ENCODE results near the gene SLC7A6.

SLC7A6 gene

GRCh38 chr16:68236826-68237242 is 27.5 kb upstream of the SLC7A6 start:
- H3K36me3 ChIP-seq (ENCODE audit: insufficient read depth, low read length), result peaks cover 2% of the 10 kb centered on the region; the same call in 1 of the 2 replicates
- no peaks in the 10 kb centered on the region for H4K20me1 ChIP-seq (ENCODE audit: insufficient read depth, low read length)
- H3K9me3 ChIP-seq (ENCODE audit: low read length), result no peaks in the 10 kb centered on the region
- H3K79me2 ChIP-seq (ENCODE audit: insufficient read depth, low read length), result no peaks in the 10 kb centered on the region
- H3K4me2 ChIP-seq (ENCODE audit: low read length), result peak overlapping the region; percentile 92
- no peak for TF ChIP-seq EZH2 (IDR thresholded peaks at IDR 0.05; ENCODE audit: borderline replicate concordance, low read length)
- no peak for TF ChIP-seq CTCF (IDR thresholded peaks at IDR 0.05; ENCODE audit: low read length)
- no peaks in the 10 kb centered on the region for H3F3A ChIP-seq (ENCODE audit: insufficient read depth, low read length)
- H3K9ac ChIP-seq (ENCODE audit: low read length), result peak overlapping the region; percentile 81
- H3K27ac ChIP-seq (ENCODE audit: low read depth, low read length, poor library complexity, severe bottlenecking), result peak overlapping the region; percentile 71
- H3K4me1 ChIP-seq (ENCODE audit: insufficient read depth, low read length, severe bottlenecking), result peaks cover 36% of the 10 kb centered on the region
- H3K27me3 ChIP-seq (ENCODE audit: insufficient read depth, low read length), result no peaks in the 10 kb centered on the region
- H3K9me2 ChIP-seq (ENCODE audit: low read depth, low read length), result no peaks in the 10 kb centered on the region
- no peak overlapping the region for H2AFZ ChIP-seq (ENCODE audit: low read length)
- peak overlapping the region; percentile 78 for H3K4me3 ChIP-seq (ENCODE audit: low read depth, low read length, poor library complexity, severe bottlenecking)

- Histone ChIP-seq H3K27ac (ENCODE audit: low read depth, low read length, poor library complexity, severe bottlenecking) (peak overlapping the region; percentile 71), H3K9me2 (ENCODE audit: low read depth, low read length) (no peaks in the 10 kb centered on the region), H3K4me2 (ENCODE audit: low read length) (peak overlapping the region; percentile 92), H4K20me1 (ENCODE audit: insufficient read depth, low read length) (no peaks in the 10 kb centered on the region), H3F3A (ENCODE audit: insufficient read depth, low read length) (no peaks in the 10 kb centered on the region), H3K9me3 (ENCODE audit: low read length) (no peaks in the 10 kb centered on the region), H2AFZ (ENCODE audit: low read length) (no peak overlapping the region), H3K79me2 (ENCODE audit: insufficient read depth, low read length) (no peaks in the 10 kb centered on the region), H3K4me3 (ENCODE audit: low read depth, low read length, poor library complexity, severe bottlenecking) (peak overlapping the region; percentile 78), H3K4me1 (ENCODE audit: insufficient read depth, low read length, severe bottlenecking) (peaks cover 36% of the 10 kb centered on the region), H3K9ac (ENCODE audit: low read length) (peak overlapping the region; percentile 81), H3K27me3 (ENCODE audit: insufficient read depth, low read length) (no peaks in the 10 kb centered on the region), H3K36me3 (ENCODE audit: insufficient read depth, low read length) (no peaks in the 10 kb centered on the region)
- TF ChIP-seq EZH2 (IDR thresholded peaks at IDR 0.05; ENCODE audit: borderline replicate concordance, low read length) (no peak), CTCF (IDR thresholded peaks at IDR 0.05; ENCODE audit: low read length) (no peak)
These were observed 26.9 kb upstream of the SLC7A6 start for GRCh38 chr16:68237243-68238028.

- H4K20me1 ChIP-seq (ENCODE audit: insufficient read depth, low read length), result no peaks in the 10 kb centered on the region
- no peaks in the 10 kb centered on the region for H3F3A ChIP-seq (ENCODE audit: insufficient read depth, low read length)
- peak overlapping the region; percentile 78 for H3K4me3 ChIP-seq (ENCODE audit: low read depth, low read length, poor library complexity, severe bottlenecking)
- TF ChIP-seq CTCF (IDR thresholded peaks at IDR 0.05; ENCODE audit: low read length), result no peak
- no peak for TF ChIP-seq EZH2 (IDR thresholded peaks at IDR 0.05; ENCODE audit: borderline replicate concordance, low read length)
- H3K79me2 ChIP-seq (ENCODE audit: insufficient read depth, low read length), result no peaks in the 10 kb centered on the region
- peaks cover 36% of the 10 kb centered on the region for H3K4me1 ChIP-seq (ENCODE audit: insufficient read depth, low read length, severe bottlenecking)
- no peaks in the 10 kb centered on the region for H3K9me3 ChIP-seq (ENCODE audit: low read length)
- H3K9ac ChIP-seq (ENCODE audit: low read length), result peak overlapping the region; percentile 71
- no peaks in the 10 kb centered on the region for H3K9me2 ChIP-seq (ENCODE audit: low read depth, low read length)
- H3K27ac ChIP-seq (ENCODE audit: low read depth, low read length, poor library complexity, severe bottlenecking), result peak overlapping the region; percentile 58
- no peaks in the 10 kb centered on the region for H3K27me3 ChIP-seq (ENCODE audit: insufficient read depth, low read length)
- H2AFZ ChIP-seq (ENCODE audit: low read length), result no peak overlapping the region
- no peaks in the 10 kb centered on the region for H3K36me3 ChIP-seq (ENCODE audit: insufficient read depth, low read length)
- H3K4me2 ChIP-seq (ENCODE audit: low read length), result peak overlapping the region; percentile 92
These were observed 26.3 kb upstream of the SLC7A6 start for GRCh38 chr16:68238029-68238345.

All from OCI-LY1 (cell line).